ENCODE data around the gene ZNF444. TPM values are rescaled to one million over a fixed set of nuclear protein-coding genes. Genes with fewer than 3 reads are reported as not detected.

Gene ZNF444
- total RNA-seq, 1 experiment from 2014 or later, result 92.2 TPM

DNA sequence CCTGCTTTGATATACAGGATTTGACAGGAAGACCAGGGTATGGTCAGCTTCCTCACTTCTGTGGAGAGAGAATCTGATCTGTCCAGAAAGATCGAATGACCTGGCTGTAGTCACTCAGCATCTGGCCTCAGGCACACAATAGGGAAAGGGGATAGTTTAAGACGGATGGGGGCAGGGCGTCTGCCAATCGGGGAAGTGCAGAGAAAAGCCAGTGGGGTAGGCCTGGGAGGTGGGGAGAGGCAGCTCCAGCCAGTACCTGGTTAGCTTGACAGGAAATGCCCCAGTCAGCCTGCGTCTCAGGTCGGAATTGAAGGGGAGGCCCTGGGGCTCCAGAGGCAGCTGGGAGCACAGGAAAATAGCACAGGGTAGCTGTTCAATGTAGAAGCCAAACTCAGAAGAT is 12.4 kb downstream of the ZNF444 start:
- no peaks in the 10 kb centered on the region for H3K27me3 Mint-ChIP-seq (ENCODE audit: insufficient read depth, unreplicated experiment)
- peaks cover 3% of the 10 kb centered on the region for H3K36me3 ChIP-seq (ENCODE audit: control insufficient read depth, insufficient read depth, low read length)
- H3K27me3 ChIP-seq (replicated peaks; ENCODE audit: control insufficient read depth, insufficient read depth, low read length), result no peaks in the 10 kb centered on the region
- intact Hi-C loops (cut with micrococcal nuclease; ENCODE audit: unreplicated experiment), result no loop called here
- H3K36me3 Mint-ChIP-seq (ENCODE audit: insufficient read depth, unreplicated experiment), result peaks cover 51% of the 10 kb centered on the region
- POLR2A ChIA-PET, result no interaction called here
- peak overlapping the region; percentile 23 for H3K27ac Mint-ChIP-seq (ENCODE audit: unreplicated experiment)
- no peak overlapping the region for H3K4me3 ChIP-seq (ENCODE audit: low read depth, low read length)
- TF ChIP-seq, protein P1, sequence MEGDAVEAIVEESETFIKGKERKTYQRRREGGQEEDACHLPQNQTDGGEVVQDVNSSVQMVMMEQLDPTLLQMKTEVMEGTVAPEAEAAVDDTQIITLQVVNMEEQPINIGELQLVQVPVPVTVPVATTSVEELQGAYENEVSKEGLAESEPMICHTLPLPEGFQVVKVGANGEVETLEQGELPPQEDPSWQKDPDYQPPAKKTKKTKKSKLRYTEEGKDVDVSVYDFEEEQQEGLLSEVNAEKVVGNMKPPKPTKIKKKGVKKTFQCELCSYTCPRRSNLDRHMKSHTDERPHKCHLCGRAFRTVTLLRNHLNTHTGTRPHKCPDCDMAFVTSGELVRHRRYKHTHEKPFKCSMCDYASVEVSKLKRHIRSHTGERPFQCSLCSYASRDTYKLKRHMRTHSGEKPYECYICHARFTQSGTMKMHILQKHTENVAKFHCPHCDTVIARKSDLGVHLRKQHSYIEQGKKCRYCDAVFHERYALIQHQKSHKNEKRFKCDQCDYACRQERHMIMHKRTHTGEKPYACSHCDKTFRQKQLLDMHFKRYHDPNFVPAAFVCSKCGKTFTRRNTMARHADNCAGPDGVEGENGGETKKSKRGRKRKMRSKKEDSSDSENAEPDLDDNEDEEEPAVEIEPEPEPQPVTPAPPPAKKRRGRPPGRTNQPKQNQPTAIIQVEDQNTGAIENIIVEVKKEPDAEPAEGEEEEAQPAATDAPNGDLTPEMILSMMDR (IDR thresholded peaks at IDR 0.05; ENCODE audit: insufficient read depth in 1 of 2, low read depth in 1 of 2, low read length in 1 of 2, severe bottlenecking in 1 of 2, unreplicated experiment in 1 of 2), result no peak
- no peaks in the 10 kb centered on the region for H3K9me3 Mint-ChIP-seq (ENCODE audit: unreplicated experiment)
- no peak overlapping the region for H3K4me3 Mint-ChIP-seq (ENCODE audit: unreplicated experiment)
- BruUV-seq (replicated peaks), result no TSS peak
- H3K9me3 ChIP-seq, result no peaks in the 10 kb centered on the region
- no peaks in the 10 kb centered on the region for H3K4me1 ChIP-seq
- no peaks in the 10 kb centered on the region for H3K4me1 Mint-ChIP-seq (ENCODE audit: low read depth, unreplicated experiment)
- CTCF ChIA-PET, result no interaction called here
- DNase-seq, result no peak

DNA sequence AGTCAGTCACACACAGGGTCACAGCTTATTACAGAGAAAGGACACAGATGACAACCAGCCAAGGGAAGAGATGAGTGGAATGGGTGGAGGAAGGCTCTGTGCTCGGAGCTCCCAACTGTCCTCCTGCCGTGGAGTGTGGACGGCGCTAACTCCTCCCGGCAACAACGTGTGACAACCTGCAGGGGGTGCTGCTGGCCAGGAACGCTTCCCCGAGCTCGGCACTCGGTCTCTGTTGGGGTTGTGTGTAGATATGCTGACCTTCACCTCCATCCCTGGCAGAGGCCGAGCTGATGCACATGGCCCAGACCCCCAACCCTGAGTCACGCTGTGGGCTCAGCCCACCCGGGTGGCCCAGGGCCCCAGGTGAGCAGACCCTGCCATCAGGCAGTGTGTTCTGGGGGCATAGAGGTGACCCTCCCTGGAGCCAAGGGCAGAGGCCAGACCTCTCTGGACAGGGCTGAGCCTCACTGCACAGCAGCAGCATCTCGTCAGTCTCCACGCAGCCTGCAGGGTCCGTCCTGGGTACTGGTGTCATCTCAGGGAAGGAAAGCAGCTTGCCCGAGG is 14.1 kb downstream of the ZNF444 start:
- H3K4me3 ChIP-seq (ENCODE audit: low read depth, low read length), result no peak overlapping the region
- H3K9me3 ChIP-seq, result no peaks in the 10 kb centered on the region
- no peak for DNase-seq
- no peak overlapping the region for H3K27ac Mint-ChIP-seq (ENCODE audit: unreplicated experiment)
- no peaks in the 10 kb centered on the region for H3K9me3 Mint-ChIP-seq (ENCODE audit: unreplicated experiment)
- ChIA-PET POLR2A (interaction anchor here (0.5 kb wide), 1 partner anchor 1831 kb away, joined by 3 read pairs; no protein-coding TSS in a partner anchor), CTCF (interaction anchor here (0.7 to 1.7 kb wide), 5 partner anchors 10 to 98 kb away, joined by 3 to 6 read pairs (median 3); no protein-coding TSS in a partner anchor)
- H3K36me3 ChIP-seq (ENCODE audit: control insufficient read depth, insufficient read depth, low read length), result peaks cover 3% of the 10 kb centered on the region
- intact Hi-C loops (cut with micrococcal nuclease; ENCODE audit: unreplicated experiment), result no loop called here
- H3K4me3 Mint-ChIP-seq (ENCODE audit: unreplicated experiment), result no peak overlapping the region
- no TSS peak for BruUV-seq (replicated peaks)
- TF ChIP-seq, protein P1 (IDR thresholded peaks at IDR 0.05; ENCODE audit: insufficient read depth in 1 of 2, low read depth in 1 of 2, low read length in 1 of 2, severe bottlenecking in 1 of 2, unreplicated experiment in 1 of 2), result peak; percentile 13 to 28
- H3K27me3 ChIP-seq (replicated peaks; ENCODE audit: control insufficient read depth, insufficient read depth, low read length), result no peaks in the 10 kb centered on the region
- H3K4me1 Mint-ChIP-seq (ENCODE audit: low read depth, unreplicated experiment), result no peaks in the 10 kb centered on the region
- H3K36me3 Mint-ChIP-seq (ENCODE audit: insufficient read depth, unreplicated experiment), result peaks cover 46% of the 10 kb centered on the region
- H3K4me1 ChIP-seq, result no peaks in the 10 kb centered on the region
- H3K27me3 Mint-ChIP-seq (ENCODE audit: insufficient read depth, unreplicated experiment), result no peaks in the 10 kb centered on the region

DNA sequence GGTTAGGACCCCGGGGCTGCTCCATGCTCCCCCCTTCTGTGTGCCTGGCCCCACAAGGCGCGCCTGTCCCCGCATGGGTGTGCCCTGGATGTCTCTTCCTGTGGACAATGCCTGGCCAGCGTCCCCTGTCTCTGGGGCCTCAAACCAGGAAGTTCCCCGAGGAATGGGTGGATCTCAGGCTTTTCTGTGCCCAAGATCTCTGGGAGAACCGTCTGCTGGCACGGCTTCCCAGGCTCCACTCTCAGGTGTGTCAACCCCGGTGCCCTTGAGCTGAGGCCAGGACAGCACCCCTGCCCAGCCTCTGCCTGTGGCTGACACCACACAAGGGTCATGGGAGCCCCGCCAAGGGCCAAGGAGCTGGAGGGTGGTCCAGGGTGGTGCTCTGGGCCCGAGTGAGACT is 15.7 kb downstream of the ZNF444 start:
- Histone ChIP-seq H3K4me1 (no peaks in the 10 kb centered on the region), H3K36me3 (ENCODE audit: control insufficient read depth, insufficient read depth, low read length) (peaks cover 3% of the 10 kb centered on the region), H3K27me3 (replicated peaks; ENCODE audit: control insufficient read depth, insufficient read depth, low read length) (no peaks in the 10 kb centered on the region), H3K4me3 (ENCODE audit: low read depth, low read length) (no peak overlapping the region), H3K9me3 (no peaks in the 10 kb centered on the region)
- Mint-ChIP-seq H3K9me3 (ENCODE audit: unreplicated experiment) (no peaks in the 10 kb centered on the region), H3K4me1 (ENCODE audit: low read depth, unreplicated experiment) (no peaks in the 10 kb centered on the region), H3K4me3 (ENCODE audit: unreplicated experiment) (no peak overlapping the region), H3K27ac (ENCODE audit: unreplicated experiment) (no peak overlapping the region), H3K36me3 (ENCODE audit: insufficient read depth, unreplicated experiment) (peaks cover 46% of the 10 kb centered on the region), H3K27me3 (ENCODE audit: insufficient read depth, unreplicated experiment) (no peaks in the 10 kb centered on the region)
- POLR2A ChIA-PET, result no interaction called here
- TF ChIP-seq, protein P1 (IDR thresholded peaks at IDR 0.05; ENCODE audit: insufficient read depth in 1 of 2, low read depth in 1 of 2, low read length in 1 of 2, severe bottlenecking in 1 of 2, unreplicated experiment in 1 of 2), result no peak
- intact Hi-C loops (cut with micrococcal nuclease; ENCODE audit: unreplicated experiment), result no loop called here
- BruUV-seq (replicated peaks), result no TSS peak
- no peak for DNase-seq
- CTCF ChIA-PET, result interaction anchor here (1.1 kb wide), 1 partner anchor 15 kb away, joined by 3 read pairs; no protein-coding TSS in a partner anchor

All from Caco-2 (cell line).